H1 (cell line): ENCODE measurements around the gene CGB7. TPM values are rescaled to one million over a fixed set of nuclear protein-coding genes. Genes with fewer than 3 reads are reported as not detected.
"Not testable (repeated sequence)": the region's sequence is repeated elsewhere in the genome, so short reads cannot be mapped to it uniquely, and the experiment has no call there.

Source experiments
- CTCF ChIA-PET: fragments of 300-600 bp; sonication (Branson Sonifier 250); formaldehyde crosslinking; loops from one replicate; lab custom pipeline; 2021; ENCODE audit not compliant: partially characterized antibody; lab: Charles Lee
- POLR2A ChIA-PET: fragments of 300-600 bp; sonication (Branson Sonifier 250); formaldehyde crosslinking; loops from one replicate; lab custom pipeline; 2021; ENCODE audit warnings: inconsistent platforms; ENCODE audit not compliant: partially characterized antibody; lab: Charles Lee
- DNase-seq, 2 experiments: peaks; one replicate each; pipeline versions ENCODE4 v3.0.0 to v3.0.0-alpha.2; 2010 to 2022; ENCODE audit warnings: low spot score in 2 of 2, low read depth in 1 of 2, mixed read lengths in 1 of 2
- FAIRE-seq: peaks from 2 replicates; lab custom pipeline; 2011; peaks lifted over from hg19 to GRCh38; lab: Jason Lieb, UNC
- H2AFZ ChIP-seq: 2 replicates; pipeline ENCODE4 v1.8.1; 2012; ENCODE audit warnings: low read length, inconsistent platforms
- H2AK5ac ChIP-seq: 2 replicates; pipeline ENCODE4 v1.6.1; 2013; ENCODE audit warnings: low read depth, low read length
- H2BK120ac ChIP-seq: replicated peaks from 2 replicates; pipeline ENCODE3; 2013; ENCODE audit warnings: low read depth, low read length, inconsistent platforms
- H2BK12ac ChIP-seq: 2 replicates; pipeline ENCODE4 v1.6.1; 2013; ENCODE audit warnings: low read depth, low read length
- H2BK15ac ChIP-seq: 2 replicates; pipeline ENCODE4 v1.6.1; 2013; ENCODE audit warnings: low read length
- H2BK20ac ChIP-seq: 2 replicates; pipeline ENCODE4 v1.6.1; 2013; ENCODE audit warnings: low read length
- H2BK5ac ChIP-seq: 2 replicates; pipeline ENCODE4 v1.6.1; 2013; ENCODE audit warnings: low read depth, low read length
- H3K14ac ChIP-seq: 2 replicates; pipeline ENCODE4 v1.6.1; 2013; ENCODE audit warnings: inconsistent platforms; ENCODE audit not compliant: insufficient read length
- H3K18ac ChIP-seq: 2 replicates; pipeline ENCODE4 v1.6.1; 2013; ENCODE audit warnings: low read length; ENCODE audit errors: extremely low read depth
- H3K23ac ChIP-seq: 2 replicates; pipeline ENCODE4 v1.6.1; 2013; ENCODE audit warnings: inconsistent platforms; ENCODE audit not compliant: insufficient read length
- H3K23me2 ChIP-seq: 2 replicates; pipeline ENCODE4 v1.6.1; 2013; ENCODE audit warnings: low read depth, low read length
- H3K27ac ChIP-seq: 2 replicates; pipeline ENCODE4 v1.6.1; 2011; ENCODE audit warnings: low read depth, low read length, inconsistent platforms
- H3K27me3 ChIP-seq, 4 experiments: replicated peaks in 1 of 4; 1 replicate in 1 of 4; 2 replicates in 3 of 4; pipeline versions ENCODE4 v1.6.1 to v1.8.1; 2011 to 2013; ENCODE audit warnings: low read length in 3 of 4, mild to moderate bottlenecking in 3 of 4, inconsistent platforms in 2 of 4, mixed read lengths in 2 of 4, moderate library complexity in 1 of 4; ENCODE audit not compliant: control insufficient read depth in 3 of 4, insufficient read depth in 3 of 4; ENCODE audit errors: extremely low read depth in 1 of 4
- H3K36me3 ChIP-seq, 4 experiments: 2 replicates each; pipeline versions ENCODE4 v1.6.1 to v1.8.1; 2011 to 2013; ENCODE audit warnings: mild to moderate bottlenecking in 4 of 4, low read length in 3 of 4, moderate library complexity in 2 of 4, control low read depth in 1 of 4, inconsistent platforms in 1 of 4; ENCODE audit not compliant: insufficient read depth in 4 of 4, control insufficient read depth in 2 of 4
- H3K4ac ChIP-seq: replicated peaks from 2 replicates; pipeline ENCODE3; 2013; ENCODE audit warnings: low read length, low read depth, mixed read lengths, inconsistent platforms; ENCODE audit not compliant: insufficient read length
- H3K4me1 ChIP-seq, 4 experiments: replicated peaks in 1 of 4; 1 replicate in 1 of 4; 2 replicates in 3 of 4; pipeline versions ENCODE4 v1.6.1 to v1.8.1; 2011 to 2013; ENCODE audit warnings: low read length in 3 of 4, inconsistent platforms in 2 of 4, mixed read lengths in 1 of 4; ENCODE audit not compliant: insufficient read depth in 4 of 4, control insufficient read depth in 3 of 4
- H3K4me2 ChIP-seq, 2 experiments: 2 replicates each; pipeline versions ENCODE4 v1.6.1 to v1.8.1; 2011 to 2013; ENCODE audit warnings: low read depth in 2 of 2, low read length in 2 of 2, control low read depth in 1 of 2, inconsistent platforms in 1 of 2, mild to moderate bottlenecking in 1 of 2; ENCODE audit not compliant: insufficient read depth in 1 of 2
- H3K4me3 ChIP-seq, 4 experiments: fragments of 200-600, 300-600 bp in 1 of 4; sonication (generic), shearing (Covaris generic), sonication (Bioruptor Twin) in 1 of 4; 2 replicates each; pipeline versions ENCODE4 v1.5.1 to v1.8.1; 2011 to 2016; ENCODE audit warnings: low read length in 4 of 4, low read depth in 3 of 4, control low read depth in 2 of 4, inconsistent platforms in 2 of 4, mild to moderate bottlenecking in 2 of 4, mixed read lengths in 1 of 4, moderate library complexity in 1 of 4; ENCODE audit not compliant: insufficient read depth in 2 of 4; ENCODE audit errors: extremely low read depth in 1 of 4
- H3K56ac ChIP-seq: replicated peaks from 2 replicates; pipeline ENCODE3; 2013; ENCODE audit warnings: low read depth, mild to moderate bottlenecking, mixed read lengths, low read length, inconsistent platforms; ENCODE audit not compliant: insufficient read length
- H3K79me1 ChIP-seq: 2 replicates; pipeline ENCODE4 v1.6.1; 2013; ENCODE audit warnings: low read depth, low read length, control low read depth
- H3K79me2 ChIP-seq, 2 experiments: 2 replicates each; pipeline versions ENCODE4 v1.6.1 to v1.8.1; 2012 to 2013; ENCODE audit warnings: low read length in 2 of 2, mild to moderate bottlenecking in 2 of 2, inconsistent platforms in 1 of 2; ENCODE audit not compliant: insufficient read depth in 2 of 2, control insufficient read depth in 1 of 2
- H3K9ac ChIP-seq, 4 experiments: replicated peaks in 1 of 4; 1 replicate in 1 of 4; 2 replicates in 3 of 4; pipeline versions ENCODE4 v1.6.1 to v1.8.1; 2011 to 2013; ENCODE audit warnings: low read depth in 3 of 4, low read length in 3 of 4, control low read depth in 2 of 4, mild to moderate bottlenecking in 2 of 4, moderate library complexity in 2 of 4, inconsistent platforms in 1 of 4; ENCODE audit errors: extremely low read depth in 1 of 4
- H3K9me3 ChIP-seq, 2 experiments: 2 replicates each; pipeline versions ENCODE4 v1.6.1 to v1.8.1; 2012 to 2013; ENCODE audit warnings: mild to moderate bottlenecking in 2 of 2, moderate library complexity in 2 of 2, control low read depth in 1 of 2, inconsistent platforms in 1 of 2, low read depth in 1 of 2, low read length in 1 of 2, mixed read lengths in 1 of 2; ENCODE audit not compliant: insufficient read depth in 2 of 2
- H4K20me1 ChIP-seq, 2 experiments: replicated peaks in 1 of 2; 2 replicates each; pipeline versions ENCODE3 to v1.8.1; 2011 to 2013; ENCODE audit warnings: inconsistent platforms in 2 of 2, low read length in 2 of 2, mild to moderate bottlenecking in 1 of 2; ENCODE audit not compliant: insufficient read depth in 2 of 2, control insufficient read depth in 1 of 2
- H4K5ac ChIP-seq: 2 replicates; pipeline ENCODE4 v1.6.1; 2013; ENCODE audit warnings: low read length, low read depth, mixed read lengths, inconsistent platforms; ENCODE audit not compliant: insufficient read length
- H4K8ac ChIP-seq: 2 replicates; pipeline ENCODE4 v1.8.0; 2013; ENCODE audit warnings: mild to moderate bottlenecking, moderate library complexity, low read length, inconsistent platforms; ENCODE audit not compliant: insufficient read depth; ENCODE audit errors: extremely low read depth
- H4K91ac ChIP-seq: replicated peaks from 2 replicates; pipeline ENCODE3; 2013; ENCODE audit warnings: low read length, mixed read lengths, inconsistent platforms; ENCODE audit not compliant: insufficient read length
- WGBS, 2 experiments: shearing (Covaris generic) in 1 of 2; methylation state at CpG; one replicate each; pipeline versions ENCODE4 v1.1.6 to v1.1.7; 2013 to 2015; ENCODE audit warnings: low lambda C conversion rate in 2 of 2, mixed read lengths in 2 of 2, inconsistent platforms in 1 of 2, low coverage in 1 of 2, missing lambda C conversion rate in 1 of 2; ENCODE audit not compliant: insufficient replicate concordance in 2 of 2, insufficient coverage in 1 of 2, insufficient read length in 1 of 2; ENCODE audit errors: extremely low coverage in 1 of 2, missing lambda C conversion rate in 1 of 2; 5-methylcytosine and 5-hydroxymethylcytosine counted together
- polyA plus RNA-seq, 7 experiments: library from polyadenylated mRNA; depleted of rRNA in 3 of 7; stranded (reverse) in 5 of 7; unstranded in 2 of 7; fragments of >200 nt in 5 of 7; fragments of 200-250 nt in 2 of 7; gene quantifications; 1 replicate in 5 of 7; 2 replicates in 1 of 7; 4 replicates in 1 of 7; pipeline versions ENCODE4 v1.2.1 to v1.2.3, GENCODE V29; 2011 to 2013; ENCODE audit warnings: missing spikeins in 2 of 7, mixed read lengths in 2 of 7
- total RNA-seq: library from RNA; stranded (reverse); fragmentation: NEBNext Ultra II Directional; extraction: Animal tissue kit (Norgen Biotek cat#: 25700); gene quantifications from 2 replicates; pipeline ENCODE4 v1.2.1, GENCODE V29; 2021

CGB7 gene
- total and polyA plus RNA-seq, 2 of the 8 experiments (the other 6 are each of a cell fraction or from before 2014, with no cell fraction given), result 1.2 to 2.2 TPM

DNA sequence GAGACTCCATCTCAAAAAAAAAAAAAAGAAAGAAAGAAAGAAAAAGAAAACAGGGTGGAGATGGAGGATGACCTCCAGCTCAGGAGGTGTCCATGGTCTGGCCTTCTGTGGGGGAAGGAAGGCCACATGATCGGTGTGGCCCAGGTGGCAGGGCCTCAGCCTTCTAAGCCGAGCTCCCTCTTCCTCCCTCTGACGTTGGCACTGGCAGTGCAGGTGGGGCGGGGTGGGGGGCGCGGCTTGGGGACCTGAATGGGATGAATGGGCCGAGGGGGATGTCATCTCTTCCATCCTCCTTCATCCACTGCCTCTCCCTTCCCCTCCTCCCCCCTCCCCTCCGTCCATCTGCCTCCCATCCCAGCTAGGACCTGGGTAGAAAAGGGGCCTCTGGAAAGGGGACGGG lies 17.8 kb downstream of the CGB7 start:
- H3K4me3 ChIP-seq, H3K79me1 ChIP-seq, POLR2A ChIA-PET, FAIRE-seq, H3K79me2 ChIP-seq, H3K14ac ChIP-seq, H4K91ac ChIP-seq, H3K9ac ChIP-seq, H2BK20ac ChIP-seq, H3K18ac ChIP-seq, DNase-seq, H2AFZ ChIP-seq, H3K27me3 ChIP-seq, H3K4ac ChIP-seq, H4K5ac ChIP-seq, H2BK120ac ChIP-seq, H3K4me2 ChIP-seq, H2BK5ac ChIP-seq, H3K56ac ChIP-seq, H2BK12ac ChIP-seq, H3K9me3 ChIP-seq, H3K4me1 ChIP-seq, H3K36me3 ChIP-seq, H3K27ac ChIP-seq, H4K20me1 ChIP-seq, H2BK15ac ChIP-seq, H4K8ac ChIP-seq, H3K23me2 ChIP-seq, H3K23ac ChIP-seq, H2AK5ac ChIP-seq: not testable (repeated sequence)
- 71% methylated on average over 6 of the region's 9 CpGs; no CpG with 5 or more reads in 1 of the 2 experiments for WGBS, 2 experiments
- CTCF ChIA-PET, result interaction anchor here (1.0 kb wide), 1 partner anchor 74 kb away, joined by 4 read pairs; no protein-coding TSS in a partner anchor

DNA sequence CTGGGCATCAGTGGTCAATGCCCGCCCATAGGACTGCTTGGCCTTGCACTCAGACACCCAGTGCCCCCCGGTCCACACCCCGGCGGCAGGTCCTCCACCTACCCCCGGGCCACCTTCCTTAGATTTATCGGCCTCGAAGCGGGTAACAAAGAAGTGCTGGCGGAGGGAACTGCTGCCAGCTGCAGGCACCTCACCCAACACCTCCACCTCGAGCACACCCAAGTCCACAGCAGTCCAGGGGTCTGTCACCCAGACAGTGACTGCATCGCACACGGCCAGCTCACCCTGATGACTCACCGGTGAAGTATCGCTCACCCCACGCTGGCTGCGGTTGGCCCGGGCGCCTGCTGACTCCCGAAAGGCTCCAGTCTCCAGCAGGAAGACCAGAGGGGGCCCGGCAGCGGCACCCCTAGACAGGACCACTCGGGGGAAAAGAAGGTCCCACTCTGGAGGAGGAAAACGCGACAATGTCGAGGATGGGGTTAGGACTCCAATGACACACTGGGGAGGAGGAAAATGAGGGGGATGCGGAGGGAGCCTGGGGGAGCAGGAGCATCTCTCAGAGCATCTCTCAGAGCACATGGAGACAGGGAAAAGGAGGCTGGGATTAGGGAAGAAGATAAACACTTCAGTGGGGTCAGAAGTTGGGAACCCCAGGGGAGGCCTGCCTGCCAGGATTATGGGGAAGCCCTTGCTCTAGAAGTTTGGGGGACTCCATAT lies 18.8 kb downstream of the CGB7 start:
- H4K20me1 ChIP-seq, H2AK5ac ChIP-seq, H3K36me3 ChIP-seq, DNase-seq, H3K4me3 ChIP-seq, H2BK20ac ChIP-seq, H3K23ac ChIP-seq, H4K91ac ChIP-seq, H3K27ac ChIP-seq, H3K4me2 ChIP-seq, H2BK15ac ChIP-seq, H3K23me2 ChIP-seq, H3K27me3 ChIP-seq, H3K79me1 ChIP-seq, H4K5ac ChIP-seq, H2BK12ac ChIP-seq, H2BK120ac ChIP-seq, H3K14ac ChIP-seq, POLR2A ChIA-PET, H2AFZ ChIP-seq, H3K4ac ChIP-seq, H3K56ac ChIP-seq, H3K4me1 ChIP-seq, H3K18ac ChIP-seq, H3K9me3 ChIP-seq, FAIRE-seq, H3K79me2 ChIP-seq, H3K9ac ChIP-seq, H2BK5ac ChIP-seq: not testable (repeated sequence)
- 0 out of 2 replicates have a peak overlapping the region, but pooled peaks have one; percentile 68 for H4K8ac ChIP-seq
- 88% methylated on average over 20 of the region's 26 CpGs; no CpG with 5 or more reads in 1 of the 2 experiments for WGBS, 2 experiments
- CTCF ChIA-PET, result interaction anchor here (0.7 kb wide), 1 partner anchor 237 kb away, joined by 5 read pairs; no protein-coding TSS in a partner anchor
